ENCODE measurements around the gene NRF1. TPM values are rescaled to one million over a fixed set of nuclear protein-coding genes. Genes with fewer than 3 reads are reported as not detected.

Gene NRF1
- total and polyA plus RNA-seq, 10 donors, result 6.7 to 27.9 (median 20.9) TPM

GRCh38 chr7:129643550-129644170, 32.1 kb downstream of the NRF1 start:
- no peaks in the 10 kb centered on the region for H3K27me3 ChIP-seq (replicated peaks in 1 of 7)
- no peak for DNase-seq
- H3K4me1 ChIP-seq, result peaks cover 0 to 37% (median 7%) of the 10 kb centered on the region in 6 donors
- H3K27ac ChIP-seq, result no peak overlapping the region
- no peaks in the 10 kb centered on the region for H3K9me3 ChIP-seq
- no peak overlapping the region for H3K4me3 ChIP-seq
- TF ChIP-seq, protein P1, sequence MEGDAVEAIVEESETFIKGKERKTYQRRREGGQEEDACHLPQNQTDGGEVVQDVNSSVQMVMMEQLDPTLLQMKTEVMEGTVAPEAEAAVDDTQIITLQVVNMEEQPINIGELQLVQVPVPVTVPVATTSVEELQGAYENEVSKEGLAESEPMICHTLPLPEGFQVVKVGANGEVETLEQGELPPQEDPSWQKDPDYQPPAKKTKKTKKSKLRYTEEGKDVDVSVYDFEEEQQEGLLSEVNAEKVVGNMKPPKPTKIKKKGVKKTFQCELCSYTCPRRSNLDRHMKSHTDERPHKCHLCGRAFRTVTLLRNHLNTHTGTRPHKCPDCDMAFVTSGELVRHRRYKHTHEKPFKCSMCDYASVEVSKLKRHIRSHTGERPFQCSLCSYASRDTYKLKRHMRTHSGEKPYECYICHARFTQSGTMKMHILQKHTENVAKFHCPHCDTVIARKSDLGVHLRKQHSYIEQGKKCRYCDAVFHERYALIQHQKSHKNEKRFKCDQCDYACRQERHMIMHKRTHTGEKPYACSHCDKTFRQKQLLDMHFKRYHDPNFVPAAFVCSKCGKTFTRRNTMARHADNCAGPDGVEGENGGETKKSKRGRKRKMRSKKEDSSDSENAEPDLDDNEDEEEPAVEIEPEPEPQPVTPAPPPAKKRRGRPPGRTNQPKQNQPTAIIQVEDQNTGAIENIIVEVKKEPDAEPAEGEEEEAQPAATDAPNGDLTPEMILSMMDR (IDR thresholded peaks at IDR 0.05 in 8 of 11, conservative IDR thresholded peaks at IDR 0.05 in 3 of 11), result no peak
- no peak for TF ChIP-seq POLR2A (IDR thresholded peaks at IDR 0.05)
- TF ChIP-seq POLR2AphosphoS5 (IDR thresholded peaks at IDR 0.05), result no peak
- intact Hi-C loops (cut with DNase I; ENCODE audit: low total_unique reads), result no loop called here
- peaks cover 0 to 27% (median 5%) of the 10 kb centered on the region in 6 donors for H3K36me3 ChIP-seq
- WGBS, 5 donors, result 66 to 80% (median 71%) methylated on average over 6 of the region's 6 CpGs

GRCh38 chr7:129644634-129645230, 33.2 kb downstream of the NRF1 start:
- Histone ChIP-seq H3K4me3 (no peak overlapping the region), H3K36me3 (peaks cover 0 to 27% (median 5%) of the 10 kb centered on the region in 6 donors), H3K9me3 (no peaks in the 10 kb centered on the region), H3K27ac (no peak overlapping the region), H3K4me1 (peaks cover 0 to 32% (median 7%) of the 10 kb centered on the region in 6 donors), H3K27me3 (replicated peaks in 1 of 7) (no peaks in the 10 kb centered on the region)
- DNase-seq, result no peak
- 29 to 56% (median 44%) methylated on average over 2 of the region's 2 CpGs for WGBS, 5 donors
- TF ChIP-seq POLR2AphosphoS5 (IDR thresholded peaks at IDR 0.05), result no peak
- TF ChIP-seq, protein P1 (IDR thresholded peaks at IDR 0.05 in 8 of 11, conservative IDR thresholded peaks at IDR 0.05 in 3 of 11), result peak in 7 of 11 experiments; percentile 9 to 47 (median 37)
- intact Hi-C loops (cut with DNase I; ENCODE audit: low total_unique reads), result no loop called here

DNA sequence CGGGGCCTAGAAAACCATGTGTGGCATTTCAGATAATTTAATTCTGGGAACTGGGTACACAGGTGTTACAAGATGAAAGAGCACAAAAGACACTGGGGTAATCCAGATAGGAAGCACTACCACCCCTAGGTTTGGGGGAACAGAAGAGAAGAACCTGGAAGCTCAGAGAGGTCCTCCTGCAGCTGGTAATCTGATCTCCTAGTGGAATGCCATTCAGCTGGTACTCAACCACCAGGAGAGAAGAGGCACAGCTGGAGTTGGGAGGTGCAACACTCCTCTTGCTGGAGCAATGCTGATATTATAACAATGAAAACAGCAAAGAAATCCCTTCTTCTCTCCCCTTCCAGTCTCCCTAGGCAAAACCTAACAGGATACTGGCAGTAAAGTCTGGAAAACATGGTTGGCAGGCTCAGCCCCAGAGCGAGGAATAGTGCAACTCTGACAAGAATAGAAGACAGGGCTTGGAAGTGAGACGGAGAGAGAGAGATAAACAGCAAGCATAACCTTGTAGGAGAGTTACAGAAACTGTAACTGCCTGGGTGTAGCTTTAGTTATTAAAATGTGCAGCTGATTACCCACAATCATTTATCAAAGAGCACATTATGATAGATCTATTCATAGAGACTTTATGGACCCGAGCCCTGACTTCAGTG, 35.0 kb downstream of the NRF1 start:
- H3K27ac ChIP-seq, result no peak overlapping the region
- 88 to 96% (median 91%) methylated on average over 4 of the region's 4 CpGs for WGBS, 5 donors
- H3K4me1 ChIP-seq, result peaks cover 0 to 22% (median 7%) of the 10 kb centered on the region in 6 donors
- H3K36me3 ChIP-seq, result peaks cover 0 to 32% (median 5%) of the 10 kb centered on the region in 6 donors
- no peak for DNase-seq
- no peak overlapping the region for H3K4me3 ChIP-seq
- no peaks in the 10 kb centered on the region for H3K9me3 ChIP-seq
- TF ChIP-seq POLR2AphosphoS5 (IDR thresholded peaks at IDR 0.05), result no peak
- TF ChIP-seq, protein P1 (IDR thresholded peaks at IDR 0.05 in 8 of 11, conservative IDR thresholded peaks at IDR 0.05 in 3 of 11), result no peak
- no peak for TF ChIP-seq POLR2A (IDR thresholded peaks at IDR 0.05)
- intact Hi-C loops (cut with DNase I; ENCODE audit: low total_unique reads), result no loop called here
- H3K27me3 ChIP-seq (replicated peaks in 1 of 7), result no peaks in the 10 kb centered on the region

DNA sequence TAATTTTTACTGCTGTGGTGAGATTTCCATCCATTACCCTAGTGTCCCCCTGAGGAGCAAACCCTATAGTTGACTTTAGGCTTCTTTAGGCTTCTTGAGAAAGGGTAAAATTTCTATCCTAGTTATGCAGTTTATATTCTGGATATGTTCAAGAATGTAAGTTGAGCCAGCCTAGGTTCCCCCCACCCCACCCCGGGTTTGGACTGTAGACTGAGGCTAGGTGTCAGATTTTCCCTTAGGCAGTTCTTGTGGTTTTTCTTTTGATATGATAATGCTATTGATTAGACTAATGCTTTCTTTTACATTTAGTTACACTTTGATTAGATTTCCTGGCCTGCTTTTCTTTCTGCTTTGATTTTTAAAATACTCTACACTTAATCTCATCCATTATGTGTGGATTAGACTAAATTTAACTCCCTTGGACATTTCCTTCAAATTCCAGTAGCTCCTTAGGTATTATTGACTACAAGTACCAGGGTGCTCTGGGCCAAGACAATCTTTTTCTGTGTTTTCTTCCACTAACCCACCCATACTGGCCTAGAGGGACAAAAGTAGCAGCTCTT, 37.7 kb downstream of the NRF1 start:
- TF ChIP-seq POLR2A (IDR thresholded peaks at IDR 0.05) (no peak), POLR2AphosphoS5 (IDR thresholded peaks at IDR 0.05) (no peak)
- TF ChIP-seq, protein P1 (IDR thresholded peaks at IDR 0.05 in 8 of 11, conservative IDR thresholded peaks at IDR 0.05 in 3 of 11), result no peak
- Histone ChIP-seq H3K9me3 (no peaks in the 10 kb centered on the region), H3K27me3 (replicated peaks in 1 of 7) (no peaks in the 10 kb centered on the region), H3K27ac (no peak overlapping the region), H3K4me3 (no peak overlapping the region), H3K4me1 (peaks cover 0 to 20% (median 4%) of the 10 kb centered on the region in 6 donors), H3K36me3 (peaks cover 0 to 25% (median 5%) of the 10 kb centered on the region in 6 donors)
- WGBS, 5 donors, result 71 to 93% (median 88%) methylated on average over 1 of the region's 1 CpG
- intact Hi-C loops (cut with DNase I; ENCODE audit: low total_unique reads), result no loop called here
- no peak for DNase-seq
